HepG2 (cell line): Measurements from ENCODE around the gene CFAP61. TPM values are rescaled to one million over a fixed set of nuclear protein-coding genes. Genes with fewer than 3 reads are reported as not detected.
A peak's percentile ranks its signal among the peaks of the same experiment; 100 is the strongest.

ENCODE experiments used
- AKNA ChIP-seq: sonication (generic); formaldehyde crosslinking; IDR thresholded peaks from 2 replicates; pipeline ENCODE4 v1.4.0; 2020; ENCODE audit warnings: missing genetic modification reagents, borderline replicate concordance
- BRD4 ChIP-seq: sonication (generic); formaldehyde crosslinking; IDR thresholded peaks from 2 replicates; pipeline ENCODE4 v1.4.0; 2020; ENCODE audit warnings: missing genetic modification reagents
- CC2D1A ChIP-seq: sonication (generic); formaldehyde crosslinking; IDR thresholded peaks from 2 replicates; pipeline ENCODE4 v1.8.1; 2023; ENCODE audit warnings: mild to moderate bottlenecking, missing genetic modification reagents
- CCDC6 ChIP-seq: sonication (generic); formaldehyde crosslinking; IDR thresholded peaks from 2 replicates; pipeline ENCODE4 v1.8.1; 2022; ENCODE audit warnings: mild to moderate bottlenecking, missing genetic modification reagents, moderate library complexity
- FOXP4 ChIP-seq: sonication (generic); formaldehyde crosslinking; IDR thresholded peaks from 2 replicates; pipeline ENCODE4 v1.4.0; 2020; ENCODE audit warnings: missing genetic modification reagents
- HHEX ChIP-seq: IDR thresholded peaks from 2 replicates; pipeline ENCODE4 v1.6.1; 2016; ENCODE audit warnings: control low read depth
- KDM6A ChIP-seq: IDR thresholded peaks from 2 replicates; pipeline ENCODE4 v1.6.1; 2016; ENCODE audit warnings: low read depth
- NFIC ChIP-seq: IDR thresholded peaks from 2 replicates; pipeline ENCODE4 v1.6.1; 2012; ENCODE audit warnings: mild to moderate bottlenecking, low read length, inconsistent platforms
- PAX8 ChIP-seq: sonication (generic); formaldehyde crosslinking; IDR thresholded peaks from 2 replicates; pipeline ENCODE4 v1.8.0; 2022; ENCODE audit warnings: mild to moderate bottlenecking, missing genetic modification reagents, borderline replicate concordance
- PPARG ChIP-seq: conservative IDR thresholded peaks from 2 replicates; pipeline ENCODE4 v1.6.1; 2016; ENCODE audit warnings: missing biosample characterization, missing genetic modification reagents
- RBFOX2 ChIP-seq: fragments of 200-400 bp; formaldehyde crosslinking; IDR thresholded peaks from 2 replicates; pipeline ENCODE4 v1.6.1; 2017; ENCODE audit warnings: low read depth, mild to moderate bottlenecking, low read length
- SETDB1 ChIP-seq: sonication (generic); formaldehyde crosslinking; IDR thresholded peaks from 2 replicates; pipeline ENCODE4 v1.5.1; 2020; ENCODE audit warnings: missing genetic modification reagents, mild to moderate bottlenecking, borderline replicate concordance
- SIN3B ChIP-seq: fragments of 150-350 bp; IDR thresholded peaks from 2 replicates; pipeline ENCODE4 v1.6.1; 2014; ENCODE audit warnings: low read length
- TBX2 ChIP-seq: sonication (generic); formaldehyde crosslinking; IDR thresholded peaks from 2 replicates; pipeline ENCODE4 v1.5.0; 2020; ENCODE audit warnings: missing genetic modification reagents, mild to moderate bottlenecking, borderline replicate concordance
- ZFP1 ChIP-seq: IDR thresholded peaks from 2 replicates; pipeline ENCODE4 v1.6.1; 2016
- ZNF225 ChIP-seq: sonication (generic); formaldehyde crosslinking; IDR thresholded peaks from 2 replicates; pipeline ENCODE4 v1.4.0; 2020; ENCODE audit warnings: mild to moderate bottlenecking, missing genetic modification reagents
- ZNF547 ChIP-seq: sonication (generic); formaldehyde crosslinking; IDR thresholded peaks from 2 replicates; pipeline ENCODE4 v1.5.1; 2020; ENCODE audit warnings: mild to moderate bottlenecking, missing genetic modification reagents
- polyA plus RNA-seq, 8 experiments: library from polyadenylated mRNA; depleted of rRNA in 3 of 8; stranded (reverse) in 7 of 8; unstranded in 1 of 8; fragments of >200 nt; fragmentation: Illumina TruSeq in 4 of 8; extraction: Trizol in 4 of 8; gene quantifications; 2 replicates each; pipeline versions ENCODE4 v1.2.1 to v1.2.3, GENCODE V29; 2011 to 2016; ENCODE audit warnings: low read depth in 4 of 8, missing spikeins in 1 of 8, mixed read lengths in 1 of 8; ENCODE audit not compliant: insufficient read depth in 1 of 8
- total RNA-seq, 5 experiments: library from RNA; depleted of rRNA; stranded (reverse); fragments of >200 nt; fragmentation: Illumina TruSeq; extraction: Trizol; gene quantifications; 2 replicates each; pipeline ENCODE4 v1.2.3, GENCODE V29; 2016; ENCODE audit warnings: low read depth in 1 of 5
- TF ChIP-seq, protein P1 (sequence below): IDR thresholded peaks from 2 replicates; pipeline ENCODE4 v1.6.1; 2016
- TF ChIP-seq, protein P2 (sequence below): sonication (generic); formaldehyde crosslinking; IDR thresholded peaks from 2 replicates; pipeline ENCODE4 v1.5.1; 2020; ENCODE audit warnings: missing genetic modification reagents, mild to moderate bottlenecking, borderline replicate concordance
- TF ChIP-seq, protein P3 (sequence below): sonication (generic); formaldehyde crosslinking; IDR thresholded peaks from 2 replicates; pipeline ENCODE4 v1.4.0; 2020; ENCODE audit warnings: mild to moderate bottlenecking, missing genetic modification reagents

Gene CFAP61
- total and polyA plus RNA-seq, 2 of the 13 experiments (the other 11 are each of a cell fraction or from before 2014, with no cell fraction given), result 0.27 TPM; not detected in 1

- TF ChIP-seq, protein P1, sequence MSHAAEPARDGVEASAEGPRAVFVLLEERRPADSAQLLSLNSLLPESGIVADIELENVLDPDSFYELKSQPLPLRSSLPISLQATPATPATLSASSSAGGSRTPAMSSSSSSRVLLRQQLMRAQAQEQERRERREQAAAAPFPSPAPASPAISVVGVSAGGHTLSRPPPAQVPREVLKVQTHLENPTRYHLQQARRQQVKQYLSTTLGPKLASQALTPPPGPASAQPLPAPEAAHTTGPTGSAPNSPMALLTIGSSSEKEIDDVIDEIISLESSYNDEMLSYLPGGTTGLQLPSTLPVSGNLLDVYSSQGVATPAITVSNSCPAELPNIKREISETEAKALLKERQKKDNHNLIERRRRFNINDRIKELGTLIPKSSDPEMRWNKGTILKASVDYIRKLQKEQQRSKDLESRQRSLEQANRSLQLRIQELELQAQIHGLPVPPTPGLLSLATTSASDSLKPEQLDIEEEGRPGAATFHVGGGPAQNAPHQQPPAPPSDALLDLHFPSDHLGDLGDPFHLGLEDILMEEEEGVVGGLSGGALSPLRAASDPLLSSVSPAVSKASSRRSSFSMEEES (CRISPR knock-in tag), result peak; percentile 97
- TF ChIP-seq ZNF547 (CRISPR knock-in tag), result no peak
- peak; percentile 82; the same call in 1 of the 2 replicates for TF ChIP-seq NFIC
- peak; percentile 96 for TF ChIP-seq FOXP4
- TF ChIP-seq PPARG (CRISPR knock-in tag), result peak; percentile 54; the same call in 1 of the 2 replicates
- no peak; the same call in 1 of the 2 replicates for TF ChIP-seq SIN3B
- no peak for TF ChIP-seq PAX8 (CRISPR knock-in tag)
- TF ChIP-seq CCDC6 (CRISPR knock-in tag), result peak; percentile 32; the same call in 1 of the 2 replicates
- TF ChIP-seq CC2D1A (CRISPR knock-in tag), result no peak
- TF ChIP-seq KDM6A (CRISPR knock-in tag), result peak; percentile 96
- TF ChIP-seq, protein P2, sequence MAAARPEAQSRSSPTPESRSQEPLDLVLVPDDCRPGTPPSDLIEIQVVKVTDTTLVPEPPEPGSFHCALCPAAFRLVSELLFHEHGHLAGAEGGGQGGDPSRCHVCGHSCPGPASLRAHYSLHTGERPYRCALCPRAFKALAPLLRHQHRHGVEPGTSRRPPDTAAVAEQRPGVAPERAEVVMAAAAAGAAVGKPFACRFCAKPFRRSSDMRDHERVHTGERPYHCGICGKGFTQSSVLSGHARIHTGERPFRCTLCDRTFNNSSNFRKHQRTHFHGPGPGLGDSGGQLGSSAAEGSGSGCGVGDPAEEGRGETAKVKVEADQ (CRISPR knock-in tag), result no peak
- TF ChIP-seq SETDB1 (CRISPR knock-in tag), result no peak
- no peak for TF ChIP-seq ZNF225
- TF ChIP-seq RBFOX2, result no peak
- TF ChIP-seq TBX2, result peak; percentile 52; the same call in 1 of the 2 replicates
- TF ChIP-seq AKNA (CRISPR knock-in tag), result no peak
- TF ChIP-seq, protein P3, sequence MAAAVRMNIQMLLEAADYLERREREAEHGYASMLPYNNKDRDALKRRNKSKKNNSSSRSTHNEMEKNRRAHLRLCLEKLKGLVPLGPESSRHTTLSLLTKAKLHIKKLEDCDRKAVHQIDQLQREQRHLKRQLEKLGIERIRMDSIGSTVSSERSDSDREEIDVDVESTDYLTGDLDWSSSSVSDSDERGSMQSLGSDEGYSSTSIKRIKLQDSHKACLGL (CRISPR knock-in tag), result no peak
- TF ChIP-seq BRD4 (CRISPR knock-in tag), result no peak
- TF ChIP-seq ZFP1, result peak; percentile 13; the same call in 1 of the 2 replicates
- TF ChIP-seq HHEX (CRISPR knock-in tag), result peak; percentile 62; the same call in 1 of the 2 replicates
Measured at GRCh38 chr20:20010639-20011500, 41.5 kb upstream of the CFAP61 start (continued).
